GM18520 (cell line): ENCODE results near the gene DUSP28.
"Not testable (repeated sequence)": the region's sequence is repeated elsewhere in the genome, so short reads cannot be mapped to it uniquely, and the experiment has no call there.

Experiments
- ATAC-seq: cut with Tn5 transposase; IDR thresholded peaks from one replicate; pipeline ENCODE4 v1.9.1; 2021; ENCODE audit not compliant: unreplicated experiment

DUSP28 gene

DNA sequence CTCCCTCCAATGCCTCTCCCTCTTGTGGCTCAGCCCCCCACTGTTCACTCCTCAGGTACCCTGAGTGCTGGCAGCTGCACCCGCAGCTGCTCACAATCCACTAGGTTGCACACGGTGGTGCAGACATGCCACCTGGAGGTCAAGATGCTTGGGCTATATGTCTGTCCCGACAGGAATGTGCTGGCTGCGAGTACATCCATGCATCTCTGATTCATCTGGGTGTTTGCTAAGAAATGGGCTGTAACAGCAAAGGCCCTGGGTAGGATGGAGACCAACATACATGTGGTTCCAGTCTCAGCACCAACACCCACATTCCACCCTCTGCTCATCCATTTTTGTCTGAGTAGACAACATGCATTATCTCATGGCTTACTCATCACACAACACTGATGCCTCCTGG lies 33.6 kb upstream of the DUSP28 start:
- no peak for ATAC-seq

DNA sequence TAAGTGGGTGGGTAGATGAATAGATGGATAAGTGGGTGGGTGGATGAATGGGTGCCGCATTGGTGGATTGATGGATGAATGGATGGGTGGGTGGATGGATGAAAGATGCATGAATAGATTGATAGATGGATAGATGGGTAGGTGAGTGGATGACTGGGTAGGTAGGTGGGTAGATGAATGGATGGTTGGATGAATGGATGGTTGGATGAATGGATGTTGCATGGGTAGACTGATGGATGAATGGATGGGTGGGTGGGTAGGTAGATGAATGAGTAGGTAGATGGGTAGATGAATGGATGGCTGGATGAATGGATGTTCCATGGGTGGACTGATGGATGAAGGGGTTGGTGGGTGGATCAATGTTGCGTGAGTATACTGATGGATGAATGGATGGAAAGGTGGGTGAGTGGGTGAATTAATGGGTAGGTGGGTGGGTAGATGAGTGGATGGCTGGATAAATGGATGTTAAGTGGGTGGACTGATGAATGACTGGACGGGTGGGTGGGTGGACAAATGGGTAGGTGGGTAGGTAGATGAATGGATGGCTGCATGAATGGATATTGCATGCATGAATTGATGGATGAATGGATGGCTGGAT lies 32.9 kb upstream of the DUSP28 start:
- no peak for ATAC-seq

DNA sequence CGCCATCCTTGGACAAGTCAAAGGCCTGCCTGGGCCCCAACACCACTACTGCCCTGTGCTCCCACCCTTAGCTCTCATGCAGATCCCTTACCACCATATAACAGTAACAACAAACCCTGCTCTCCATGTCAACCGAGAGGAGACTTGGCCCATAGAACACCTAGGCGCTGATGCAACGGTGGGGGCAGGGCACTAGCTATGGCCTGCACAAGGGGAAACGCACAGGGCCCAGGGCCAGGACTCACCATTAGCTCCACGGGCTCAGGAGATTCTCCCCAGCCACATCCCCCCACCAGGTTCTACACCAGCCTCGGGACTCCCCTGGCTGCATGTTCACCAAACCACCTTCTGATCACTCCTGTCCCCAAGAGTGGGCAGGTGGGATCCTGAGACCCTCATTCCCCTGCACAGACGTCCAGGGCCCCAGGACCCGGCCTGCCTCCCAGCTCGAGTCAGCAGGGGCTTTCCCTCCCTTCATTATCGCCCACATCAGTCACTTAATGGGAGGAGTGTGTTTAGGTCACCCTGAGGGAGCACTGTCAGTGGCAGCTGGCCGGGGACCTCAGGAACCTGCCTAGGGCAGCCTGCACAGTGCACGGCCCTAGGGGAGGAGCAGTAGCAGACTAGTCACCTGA lies 31.6 kb upstream of the DUSP28 start:
- no peak for ATAC-seq

DNA sequence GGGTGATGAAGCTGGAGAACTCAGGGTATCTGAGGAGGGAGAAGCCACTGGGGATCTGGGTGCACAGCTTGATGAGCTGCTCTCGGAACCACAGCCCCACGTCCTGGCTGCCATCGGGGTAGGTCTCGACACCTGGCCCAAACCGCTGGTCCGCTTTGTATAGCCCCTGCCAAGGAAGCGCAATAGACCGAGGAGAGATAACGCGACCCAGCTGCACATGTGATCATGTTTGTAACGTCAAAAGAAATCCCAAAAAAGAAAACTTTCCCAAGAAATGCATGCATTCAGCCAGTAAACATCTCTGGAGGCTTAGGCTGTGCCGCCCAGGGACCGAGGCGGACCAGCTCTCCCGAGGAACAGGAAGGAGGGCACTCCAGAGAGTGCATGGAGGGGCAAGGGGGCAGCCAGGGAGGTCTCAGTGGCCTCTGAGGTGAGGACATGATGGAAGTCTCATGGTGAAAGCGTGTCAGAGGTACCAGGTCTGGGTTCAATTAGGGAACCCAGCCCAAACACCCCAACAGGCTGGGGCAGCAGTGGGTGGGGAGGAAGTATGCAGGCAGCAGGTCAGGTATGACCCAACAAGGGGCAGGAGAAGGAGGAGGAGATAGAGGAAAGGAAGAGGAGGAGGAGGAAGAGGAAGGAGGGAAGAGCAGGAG lies 30.7 kb upstream of the DUSP28 start:
- no peak for ATAC-seq

DNA sequence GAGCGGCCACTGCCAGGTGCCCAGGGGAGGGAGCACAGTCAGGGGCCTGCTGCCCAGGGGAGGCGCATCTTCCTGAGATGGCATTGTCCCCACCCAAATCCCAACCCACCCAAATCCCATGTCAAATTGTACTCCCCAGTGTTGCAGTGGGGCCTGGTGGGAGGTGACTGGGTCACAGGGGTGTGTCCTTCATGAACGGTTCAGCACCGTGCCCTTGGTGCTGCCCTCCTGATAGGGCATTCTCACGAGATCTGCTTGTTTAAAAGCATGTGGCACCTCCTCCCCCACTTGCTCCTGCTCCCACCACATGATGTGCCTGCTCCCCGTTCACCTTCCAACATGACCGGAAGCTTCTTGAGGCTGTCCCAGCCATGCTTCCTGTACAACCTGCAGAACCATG lies 30.0 kb upstream of the DUSP28 start:
- no peak for ATAC-seq

- no peak for ATAC-seq
Measured at GRCh38 chr2:240531038-240531437, 29.1 kb upstream of the DUSP28 start.

- ATAC-seq, result no peak
Measured at GRCh38 chr2:240532031-240532775, 28.0 kb upstream of the DUSP28 start.

- ATAC-seq, result no peak
Measured at GRCh38 chr2:240538031-240538780, 22.0 kb upstream of the DUSP28 start.

DNA sequence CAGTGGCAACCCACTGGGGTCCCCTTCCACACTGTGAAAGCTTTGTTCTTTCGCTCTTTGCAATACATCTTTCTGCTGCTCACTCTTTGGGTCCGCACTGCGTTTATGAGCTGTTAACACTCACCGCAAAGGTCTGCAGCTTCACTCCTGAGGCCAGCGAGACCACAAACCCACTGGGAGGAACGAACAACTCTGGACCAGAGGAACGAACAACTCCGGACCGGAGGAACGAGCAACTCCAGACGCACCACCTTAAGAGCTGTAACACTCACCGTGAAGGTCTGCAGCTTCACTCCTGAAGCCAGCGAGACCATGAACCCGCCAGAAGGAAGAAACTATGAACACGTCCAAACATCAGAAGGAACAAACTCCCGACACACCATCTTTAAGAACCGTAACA lies 21.1 kb upstream of the DUSP28 start:
- not testable (repeated sequence) for ATAC-seq

- no peak for ATAC-seq
Measured at GRCh38 chr2:240539906-240540305, 20.3 kb upstream of the DUSP28 start.

- no peak for ATAC-seq
Measured at GRCh38 chr2:240551288-240551687, 8.9 kb upstream of the DUSP28 start.

DNA sequence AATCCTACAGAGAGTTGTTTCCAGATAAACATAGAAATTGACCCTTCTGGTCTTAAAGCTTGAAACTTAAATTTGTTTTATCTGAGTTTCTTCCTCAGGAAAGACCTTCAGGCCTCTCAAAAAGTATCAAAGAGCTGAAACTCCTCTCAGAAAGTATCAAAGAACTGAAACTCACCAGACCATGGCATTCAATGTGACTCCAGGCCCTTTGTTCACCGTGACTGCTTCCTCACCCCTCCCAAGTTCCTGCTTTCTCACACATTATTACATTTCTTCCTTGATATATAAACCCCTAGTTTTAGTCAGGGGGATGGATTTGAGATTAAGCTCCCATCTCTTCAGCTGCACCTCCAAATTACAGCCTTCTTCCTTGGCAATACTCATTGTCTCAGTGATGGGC lies 8.3 kb upstream of the DUSP28 start:
- no peak for ATAC-seq

- no peak for ATAC-seq
Measured at GRCh38 chr2:240553956-240554480, 6.1 kb upstream of the DUSP28 start.

DNA sequence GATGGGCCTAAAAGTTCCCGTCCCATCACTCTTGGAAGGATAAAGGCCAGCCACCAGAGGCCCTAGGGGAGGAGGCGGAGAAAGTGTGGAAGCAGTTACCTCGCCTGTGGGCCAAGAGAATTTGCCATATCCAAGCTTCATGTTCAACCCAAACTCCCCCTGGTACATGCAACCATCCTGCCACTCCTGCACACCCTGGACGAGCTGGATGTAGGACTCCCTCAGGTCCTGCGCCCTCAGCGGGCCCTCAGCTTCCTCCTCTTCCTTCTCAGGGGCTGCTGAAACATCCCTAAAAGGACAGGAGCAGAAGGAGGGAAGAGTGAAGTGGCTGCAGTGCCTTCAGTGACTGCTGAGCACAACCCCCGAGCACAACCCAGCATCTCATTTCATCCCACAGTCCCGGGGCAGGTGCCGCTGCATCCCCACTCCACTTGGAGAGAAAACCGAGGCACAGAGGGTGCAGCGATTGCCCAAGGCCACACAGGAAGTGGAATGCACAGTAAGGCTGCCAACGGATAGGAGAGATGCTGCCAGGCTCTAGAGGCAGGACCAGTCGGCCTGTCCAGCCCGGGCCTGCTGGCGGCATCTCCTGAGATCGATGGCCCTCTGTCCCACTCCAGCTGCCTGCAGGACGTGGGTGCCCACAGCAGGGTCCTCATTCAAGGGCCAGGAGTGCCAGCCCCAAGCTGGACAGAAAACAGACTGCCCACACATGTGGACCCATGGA lies 5.2 kb upstream of the DUSP28 start:
- ATAC-seq, result no peak

DNA sequence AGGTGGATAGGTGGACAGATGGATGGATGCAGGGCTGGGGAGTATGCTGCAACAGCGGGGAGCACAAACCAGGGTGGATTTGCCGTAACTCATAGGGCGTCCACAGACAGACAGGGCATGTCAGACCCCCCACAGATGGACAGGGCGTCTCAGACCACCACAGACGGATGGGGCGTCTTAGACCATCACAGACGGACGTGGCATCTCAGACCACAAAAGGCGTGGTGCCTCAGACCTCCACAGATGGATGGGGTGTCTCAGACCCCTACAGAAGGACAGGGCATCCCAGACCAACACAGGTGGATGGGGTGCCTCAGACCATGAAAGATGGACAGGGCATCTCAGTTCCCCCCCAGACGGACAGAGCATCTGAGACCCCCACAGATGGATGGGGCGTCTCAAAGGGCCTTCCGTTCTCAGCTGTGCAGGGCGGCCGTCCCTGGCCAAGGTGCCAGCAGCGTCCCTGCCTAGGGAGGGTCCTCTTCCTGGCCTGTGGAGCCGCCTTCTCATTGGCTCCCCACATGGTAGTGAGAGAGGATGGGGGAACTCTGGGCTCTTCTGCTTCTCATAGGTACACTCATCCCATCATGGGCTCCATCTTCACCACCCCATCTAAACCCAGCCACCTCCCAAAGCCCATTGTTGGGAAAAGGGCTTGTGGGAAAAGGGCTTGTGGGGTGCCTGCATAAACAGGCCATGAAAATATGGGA lies 4.5 kb upstream of the DUSP28 start:
- no peak for ATAC-seq

DNA sequence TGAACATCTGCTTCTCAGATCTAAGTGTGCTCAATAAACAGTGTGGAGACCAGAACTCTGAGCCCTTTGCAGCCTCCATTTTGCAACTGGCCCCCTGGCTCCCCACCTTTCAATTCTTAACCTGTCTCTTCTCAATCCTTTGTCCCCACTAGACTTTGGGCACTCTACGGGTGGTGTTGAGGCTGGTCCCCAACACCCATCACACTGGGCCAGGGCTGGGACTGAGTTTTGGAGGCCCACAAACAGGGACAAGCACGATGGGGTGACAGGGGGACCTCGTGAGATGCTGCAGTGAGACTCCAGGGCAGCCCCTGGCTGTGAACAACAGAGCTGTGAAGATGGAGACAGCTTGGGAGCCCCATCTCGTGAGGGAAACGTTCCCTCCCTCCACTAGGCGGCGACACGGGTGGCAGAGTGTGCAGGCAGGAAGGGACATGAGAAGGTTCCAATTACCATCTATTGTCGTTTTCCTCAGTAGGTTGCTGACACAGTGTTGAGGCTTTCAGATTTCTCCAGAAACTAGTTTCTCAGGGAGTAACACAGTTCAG lies 3.5 kb upstream of the DUSP28 start:
- ATAC-seq, result no peak

GRCh38 chr2:240557101-240557751 lies 2.9 kb upstream of the DUSP28 start:
- no peak for ATAC-seq

GRCh38 chr2:240557808-240558207 lies 2.3 kb upstream of the DUSP28 start, which contains the start of gene ANKMY1:
TSS of gene ANKMY1 (minus strand) at chr2:240557988. CDS start at chr2:240557335, 653 bp downstream.
- ATAC-seq, result no peak
